Right renal cortex interstitium (tissue), 3 donors: ENCODE results near the gene TANC1. TPM values are rescaled to one million over a fixed set of nuclear protein-coding genes. Genes with fewer than 3 reads are reported as not detected.

ENCODE experiments used
- DNase-seq, 3 donors: peaks; one replicate each; pipeline ENCODE4 v3.0.0-alpha.2; 2013; ENCODE audit warnings: low read depth in 3 of 3, low spot score in 2 of 3
- polyA plus RNA-seq, 3 donors: library from polyadenylated mRNA; unstranded; fragments of 120-200 nt; gene quantifications; one replicate each; pipeline ENCODE4 v1.2.1, GENCODE V29; 2013; ENCODE audit not compliant: insufficient read length in 3 of 3

The TANC1 gene
- polyA plus RNA-seq, 3 donors, result 47.0 to 55.6 (median 52.8) TPM

GRCh38 chr2:158993721-158994587 lies 25.5 kb downstream of the TANC1 start:
- DNase-seq, result no peak

GRCh38 chr2:158994920-158995676 lies 26.7 kb downstream of the TANC1 start:
- DNase-seq, result no peak

GRCh38 chr2:158995677-158996049 lies 27.2 kb downstream of the TANC1 start:
- DNase-seq, result no peak

- DNase-seq, result no peak
These were observed 28.0 kb downstream of the TANC1 start for GRCh38 chr2:158996378-158996993.

GRCh38 chr2:158997037-158997790 lies 28.8 kb downstream of the TANC1 start:
- DNase-seq, result no peak

GRCh38 chr2:158998551-158999248 lies 30.3 kb downstream of the TANC1 start:
- no peak for DNase-seq

- DNase-seq, result no peak
These were observed 31.0 kb downstream of the TANC1 start for GRCh38 chr2:158999458-158999857.

GRCh38 chr2:159000072-159000471 lies 31.6 kb downstream of the TANC1 start:
- DNase-seq, result no peak

- no peak for DNase-seq
These were observed 34.1 kb downstream of the TANC1 start for GRCh38 chr2:159002462-159003111.

GRCh38 chr2:159003555-159003954 lies 35.1 kb downstream of the TANC1 start:
- no peak for DNase-seq

- DNase-seq, result no peak
These were observed 36.4 kb downstream of the TANC1 start for GRCh38 chr2:159004849-159005248.

- no peak for DNase-seq
These were observed 41.5 kb downstream of the TANC1 start for GRCh38 chr2:159009940-159010339.

GRCh38 chr2:159010340-159010739 lies 41.9 kb downstream of the TANC1 start:
- DNase-seq, result no peak

GRCh38 chr2:159010963-159011362 lies 42.5 kb downstream of the TANC1 start:
- no peak for DNase-seq

GRCh38 chr2:159012142-159012541 lies 43.7 kb downstream of the TANC1 start:
- no peak for DNase-seq

GRCh38 chr2:159013103-159013502 lies 44.7 kb downstream of the TANC1 start:
- DNase-seq, result no peak

- DNase-seq, result no peak
These were observed 46.7 kb downstream of the TANC1 start for GRCh38 chr2:159015174-159015573.

GRCh38 chr2:159015823-159016222 lies 47.4 kb downstream of the TANC1 start:
- DNase-seq, result no peak

GRCh38 chr2:159017837-159018236 lies 49.4 kb downstream of the TANC1 start:
- no peak for DNase-seq

- DNase-seq, result no peak
These were observed 50.6 kb downstream of the TANC1 start for GRCh38 chr2:159019021-159019420.
